Measurements from ENCODE around the gene SENP7. TPM values are rescaled to one million over a fixed set of nuclear protein-coding genes. Genes with fewer than 3 reads are reported as not detected.
A peak's percentile ranks its signal among the peaks of the same experiment; 100 is the strongest.

Gene SENP7
- total RNA-seq, 2 donors from 2014 or later = 39.0 to 48.3 TPM

- peaks cover 5% of the 10 kb centered on the region for H3K9me3 ChIP-seq (ENCODE audit: control insufficient read depth, low read length, poor library complexity, severe bottlenecking)
- ATAC-seq (no peak), DNase-seq (no peak)
- H3K36me3 Mint-ChIP-seq (ENCODE audit: low read depth) = no peaks in the 10 kb centered on the region
- peak overlapping the region; percentile 66 for H3K27ac Mint-ChIP-seq
- H3K27me3 Mint-ChIP-seq = no peaks in the 10 kb centered on the region
- peaks cover 39% of the 10 kb centered on the region for H3K4me1 Mint-ChIP-seq
- no peak overlapping the region for H3K4me3 Mint-ChIP-seq
These were observed 128.6 kb downstream of the SENP7 start for GRCh38 chr3:101384426-101384825.

DNA sequence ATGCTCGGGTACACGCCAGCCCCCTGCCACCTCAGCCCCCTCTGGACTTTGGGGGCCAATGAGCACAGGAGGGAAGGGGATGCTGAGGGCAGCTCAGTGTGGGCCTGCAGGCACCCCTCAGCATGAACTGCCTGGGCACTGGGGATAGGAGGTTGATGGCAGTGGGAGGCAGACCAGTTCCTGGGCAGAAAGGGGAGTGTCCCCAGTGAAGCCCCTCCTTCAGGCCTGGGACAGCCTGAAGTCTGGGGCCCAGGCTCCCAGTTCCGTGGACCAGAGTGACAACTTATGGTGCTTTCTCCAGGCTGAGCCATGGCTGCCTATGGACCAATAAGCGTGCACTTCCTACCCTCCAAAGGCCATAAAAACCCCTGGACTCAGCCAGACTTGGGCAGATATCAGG, 129.4 kb downstream of the SENP7 start:
- Mint-ChIP-seq H3K36me3 (ENCODE audit: low read depth) (no peaks in the 10 kb centered on the region), H3K4me3 (no peak overlapping the region), H3K4me1 (peaks cover 41% of the 10 kb centered on the region), H3K27ac (peak overlapping the region; percentile 66), H3K27me3 (no peaks in the 10 kb centered on the region)
- no peak for ATAC-seq
- DNase-seq = no peak
- no peaks in the 10 kb centered on the region for H3K9me3 ChIP-seq (ENCODE audit: control insufficient read depth, low read length, poor library complexity, severe bottlenecking)

DNA sequence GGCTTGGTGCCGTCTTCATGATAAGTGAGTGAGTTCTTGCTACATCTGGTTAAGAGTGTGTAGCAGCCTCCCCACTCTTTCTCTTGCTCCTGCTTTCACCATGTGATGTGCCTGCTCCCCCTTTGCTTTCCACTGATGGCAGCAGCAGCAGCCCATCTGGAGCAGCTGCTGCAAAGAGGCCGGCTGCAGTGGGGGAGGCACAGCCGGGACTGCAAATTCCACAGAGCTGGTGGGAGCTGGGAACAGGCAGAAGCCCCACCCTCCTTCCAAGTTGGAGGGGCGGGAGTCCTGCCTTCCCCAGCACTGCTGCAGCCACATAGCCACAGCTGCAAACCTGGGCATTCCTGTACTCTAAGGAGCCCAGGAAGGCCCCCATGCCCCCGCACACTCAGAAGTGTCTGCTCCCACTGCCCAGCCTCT, 129.8 kb downstream of the SENP7 start:
- Mint-ChIP-seq H3K27me3 (no peaks in the 10 kb centered on the region), H3K4me1 (peaks cover 44% of the 10 kb centered on the region), H3K4me3 (no peak overlapping the region), H3K27ac (no peak overlapping the region), H3K36me3 (ENCODE audit: low read depth) (peaks cover 4% of the 10 kb centered on the region)
- DNase-seq = no peak
- ATAC-seq = no peak
- H3K9me3 ChIP-seq (ENCODE audit: control insufficient read depth, low read length, poor library complexity, severe bottlenecking) = no peaks in the 10 kb centered on the region

DNA sequence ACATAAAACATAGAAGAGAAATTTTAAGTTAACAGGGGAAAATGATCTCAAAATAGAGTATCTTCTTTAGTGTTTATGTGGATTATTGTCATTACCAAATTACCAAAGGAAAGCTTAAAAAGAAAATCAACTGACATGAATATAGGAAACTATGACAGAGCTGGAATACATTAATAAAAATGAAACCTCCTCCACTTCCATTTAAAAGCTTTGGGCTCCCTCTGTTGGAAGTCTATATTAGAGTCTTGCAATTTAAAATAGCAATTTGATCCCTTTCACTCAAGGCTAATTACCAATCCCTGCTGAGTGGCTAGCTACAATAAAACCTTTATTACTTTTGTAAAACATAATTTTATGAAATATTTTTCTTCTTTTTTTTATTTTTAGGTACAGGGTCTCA, 131.2 kb downstream of the SENP7 start:
- Mint-ChIP-seq H3K4me1 (peaks cover 40% of the 10 kb centered on the region), H3K27me3 (no peaks in the 10 kb centered on the region), H3K27ac (peak overlapping the region; percentile 34), H3K4me3 (no peak overlapping the region), H3K36me3 (ENCODE audit: low read depth) (peaks cover 4% of the 10 kb centered on the region)
- DNase-seq (no peak), ATAC-seq (peak; percentile 70)
- no peaks in the 10 kb centered on the region for H3K9me3 ChIP-seq (ENCODE audit: control insufficient read depth, low read length, poor library complexity, severe bottlenecking)

DNA sequence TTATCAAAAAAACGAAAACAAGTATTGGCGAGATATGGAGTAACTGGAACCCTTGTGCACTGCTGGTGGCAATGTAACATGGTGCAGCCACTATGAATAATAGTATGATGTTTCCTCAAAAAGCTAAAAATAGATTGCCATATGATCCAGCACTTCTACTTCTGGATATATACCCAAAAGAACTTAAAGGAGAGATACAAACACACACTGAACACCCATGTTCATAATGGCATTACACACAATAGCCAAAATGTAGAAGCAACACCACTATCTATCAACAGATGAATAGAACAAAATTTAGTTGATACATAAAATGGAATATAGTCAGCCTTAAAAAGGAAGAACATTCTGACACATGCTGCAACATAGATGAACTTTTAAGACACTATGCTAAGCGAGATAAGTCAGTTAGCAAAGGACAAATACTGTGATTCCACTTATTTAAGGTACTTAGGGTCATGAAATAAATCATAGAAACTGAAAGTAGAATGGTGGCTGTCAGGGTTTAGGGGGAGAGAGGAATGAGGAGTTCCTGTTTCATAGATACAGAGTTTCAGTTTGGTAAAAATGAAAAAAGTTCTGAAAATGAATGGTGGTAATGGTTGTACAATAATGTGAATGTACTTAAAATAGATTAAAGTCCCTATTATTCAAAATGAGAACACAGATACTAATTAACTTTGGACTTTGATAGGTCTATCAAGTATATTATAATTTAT, 133.2 kb downstream of the SENP7 start:
- no peak for DNase-seq
- Mint-ChIP-seq H3K4me1 (peaks cover 36% of the 10 kb centered on the region), H3K36me3 (ENCODE audit: low read depth) (peaks cover 4% of the 10 kb centered on the region)

DNA sequence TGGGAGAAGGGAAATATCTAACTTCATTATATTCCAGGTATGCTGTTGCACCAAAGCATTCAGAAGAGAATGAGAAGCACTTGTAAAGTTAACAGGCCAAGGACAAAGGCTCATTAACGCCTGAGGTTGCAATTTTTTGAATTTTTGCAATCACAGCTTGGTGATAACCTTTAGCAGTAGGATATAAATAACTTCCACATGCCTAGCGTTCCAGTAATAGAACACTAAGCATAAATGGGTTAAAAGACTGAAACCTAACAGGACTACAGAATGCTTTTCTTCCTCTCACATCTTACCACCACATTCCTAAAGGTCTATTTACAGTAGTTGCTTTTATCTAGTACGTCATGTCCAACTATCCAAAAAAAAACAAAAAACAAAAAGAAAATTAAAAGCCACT, 135.2 kb downstream of the SENP7 start:
- DNase-seq = no peak
- Mint-ChIP-seq H3K4me1 (peaks cover 36% of the 10 kb centered on the region), H3K4me3 (no peak overlapping the region), H3K36me3 (ENCODE audit: low read depth) (peaks cover 4% of the 10 kb centered on the region), H3K27ac (peak overlapping the region; percentile 86), H3K27me3 (no peaks in the 10 kb centered on the region)
- no peak for ATAC-seq
- H3K9me3 ChIP-seq (ENCODE audit: control insufficient read depth, low read length, poor library complexity, severe bottlenecking) = no peaks in the 10 kb centered on the region

More for the DNA sequence above, 133.2 kb downstream of the SENP7 start:
- peak overlapping the region; percentile 86 for H3K27ac Mint-ChIP-seq
- H3K27me3 Mint-ChIP-seq = no peaks in the 10 kb centered on the region
- no peaks in the 10 kb centered on the region for H3K9me3 ChIP-seq (ENCODE audit: control insufficient read depth, low read length, poor library complexity, severe bottlenecking)
- ATAC-seq = peak; percentile 77
- H3K4me3 Mint-ChIP-seq = peak overlapping the region; percentile 80

DNA sequence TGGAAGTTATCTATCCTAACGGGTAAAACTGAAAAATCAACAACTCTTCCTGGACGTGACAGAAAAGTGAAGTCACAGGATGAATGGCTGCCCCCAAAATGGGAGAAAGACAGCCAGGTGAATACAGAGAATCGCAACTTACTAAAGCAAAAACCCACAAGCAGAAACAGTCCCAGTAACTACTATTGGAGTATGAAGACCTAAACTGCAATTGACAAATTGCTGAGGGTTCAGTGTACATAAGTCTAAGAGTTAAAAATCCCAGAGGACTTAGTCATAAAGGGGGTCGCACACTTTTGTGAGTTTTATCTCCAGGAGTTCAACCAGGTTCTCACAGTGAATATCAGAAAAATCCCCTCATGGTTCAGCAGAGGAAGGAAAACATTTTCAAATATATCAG, 135.8 kb downstream of the SENP7 start:
- peaks cover 36% of the 10 kb centered on the region for H3K4me1 Mint-ChIP-seq

DNA sequence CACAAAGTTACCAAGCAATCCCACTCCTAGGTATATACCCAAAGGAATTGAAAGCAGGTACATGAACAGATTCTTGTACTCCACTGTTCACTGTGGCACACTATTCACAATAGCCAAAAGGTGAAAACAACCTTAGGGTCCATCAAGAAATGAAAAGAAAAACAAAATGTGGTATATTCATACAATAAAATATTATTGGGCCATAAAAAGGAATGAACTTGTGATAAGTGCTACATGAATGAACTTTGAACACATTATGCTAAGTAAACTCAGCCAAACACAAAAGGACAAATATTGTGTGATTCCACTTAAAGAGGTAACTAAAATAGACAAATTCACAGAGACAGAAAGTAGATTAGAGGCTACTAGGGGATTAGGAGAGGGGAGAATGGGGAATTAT, 137.4 kb downstream of the SENP7 start:
- peak overlapping the region; percentile 6 for H3K27ac Mint-ChIP-seq
- H3K4me3 Mint-ChIP-seq = no peak overlapping the region
- H3K36me3 Mint-ChIP-seq (ENCODE audit: low read depth) = peaks cover 6% of the 10 kb centered on the region
- DNase-seq (no peak), ATAC-seq (no peak)
- no peaks in the 10 kb centered on the region for H3K9me3 ChIP-seq (ENCODE audit: control insufficient read depth, low read length, poor library complexity, severe bottlenecking)
- H3K27me3 Mint-ChIP-seq = no peaks in the 10 kb centered on the region
- peaks cover 35% of the 10 kb centered on the region for H3K4me1 Mint-ChIP-seq

More for the DNA sequence above, 135.8 kb downstream of the SENP7 start:
- no peaks in the 10 kb centered on the region for H3K27me3 Mint-ChIP-seq
- no peak overlapping the region for H3K4me3 Mint-ChIP-seq
- no peak for DNase-seq
- peak overlapping the region; percentile 86 for H3K27ac Mint-ChIP-seq
- no peaks in the 10 kb centered on the region for H3K9me3 ChIP-seq (ENCODE audit: control insufficient read depth, low read length, poor library complexity, severe bottlenecking)
- peaks cover 4% of the 10 kb centered on the region for H3K36me3 Mint-ChIP-seq (ENCODE audit: low read depth)
- ATAC-seq = no peak

DNA sequence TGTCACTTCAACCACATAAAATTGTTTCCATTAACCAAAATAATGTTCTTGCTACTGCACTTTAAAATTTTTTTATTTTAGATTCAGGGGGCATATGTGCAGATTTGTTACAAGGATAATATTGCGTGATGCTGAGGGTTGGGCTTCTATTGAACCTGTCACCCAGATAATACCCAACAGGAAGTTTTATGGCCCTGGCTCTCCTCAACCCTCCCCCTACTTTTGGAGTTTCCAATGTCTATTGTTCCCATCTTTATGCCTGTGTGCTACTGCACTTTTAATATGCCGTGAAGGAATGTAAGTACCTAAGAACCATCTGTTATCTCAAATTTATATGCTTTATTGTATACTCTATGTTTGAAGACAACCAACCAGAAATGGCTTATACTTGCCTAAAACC, 150.6 kb downstream of the SENP7 start:
- no peak for DNase-seq
- H3K27me3 Mint-ChIP-seq = no peaks in the 10 kb centered on the region
- peaks cover 2% of the 10 kb centered on the region for H3K36me3 Mint-ChIP-seq (ENCODE audit: low read depth)
- no peak overlapping the region for H3K27ac Mint-ChIP-seq
- no peak for ATAC-seq
- no peaks in the 10 kb centered on the region for H3K4me1 Mint-ChIP-seq
- no peak overlapping the region for H3K4me3 Mint-ChIP-seq
- H3K9me3 ChIP-seq (ENCODE audit: control insufficient read depth, low read length, poor library complexity, severe bottlenecking) = no peaks in the 10 kb centered on the region

DNA sequence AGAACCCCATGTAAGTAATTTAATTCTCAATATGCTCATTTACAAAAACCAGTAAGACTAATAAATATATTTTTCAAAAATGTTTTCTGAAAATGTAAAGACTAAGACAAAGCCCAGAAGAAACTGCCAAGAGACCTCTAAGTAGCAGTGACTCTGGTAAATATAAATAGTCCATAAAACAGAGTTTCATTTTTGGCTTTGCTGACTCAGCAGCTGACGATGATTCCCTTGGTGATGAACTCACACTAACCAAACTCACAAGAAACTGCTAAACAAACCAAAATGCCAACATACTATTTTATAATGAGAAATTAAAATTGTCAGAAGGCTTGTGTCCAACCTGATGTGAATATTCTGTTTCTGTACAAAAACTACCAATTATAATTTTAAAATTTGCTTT, 161.2 kb downstream of the SENP7 start:
- no peaks in the 10 kb centered on the region for H3K9me3 ChIP-seq (ENCODE audit: control insufficient read depth, low read length, poor library complexity, severe bottlenecking)
- no peak overlapping the region for H3K27ac Mint-ChIP-seq
- no peaks in the 10 kb centered on the region for H3K27me3 Mint-ChIP-seq
- H3K4me1 Mint-ChIP-seq = peaks cover 12% of the 10 kb centered on the region
- DNase-seq = no peak
- H3K36me3 Mint-ChIP-seq (ENCODE audit: low read depth) = peaks cover 8% of the 10 kb centered on the region
- H3K4me3 Mint-ChIP-seq = no peak overlapping the region
- ATAC-seq = no peak

DNA sequence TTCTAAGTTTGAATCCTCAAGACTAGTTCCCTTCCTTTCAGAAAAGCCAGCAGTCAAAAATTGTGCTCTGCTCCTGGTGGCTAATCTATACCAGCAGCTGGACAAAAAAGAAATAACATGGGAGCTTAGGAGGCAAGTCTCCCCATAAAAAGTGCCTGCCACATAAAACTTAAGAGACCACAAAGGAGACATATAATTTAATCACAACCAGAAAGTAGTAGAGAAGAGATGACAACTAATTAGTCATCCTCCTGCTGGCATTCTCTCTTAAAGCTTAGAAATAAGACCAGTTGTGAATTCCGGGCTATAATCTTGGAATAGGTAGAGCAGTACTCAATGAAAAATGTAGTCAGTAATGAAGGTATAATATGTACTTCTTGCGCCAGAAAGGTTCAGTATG, 172.4 kb downstream of the SENP7 start:
- H3K4me3 Mint-ChIP-seq = no peak overlapping the region
- no peaks in the 10 kb centered on the region for H3K27me3 Mint-ChIP-seq
- H3K9me3 ChIP-seq (ENCODE audit: control insufficient read depth, low read length, poor library complexity, severe bottlenecking) = no peaks in the 10 kb centered on the region
- DNase-seq = no peak
- peaks cover 8% of the 10 kb centered on the region for H3K36me3 Mint-ChIP-seq (ENCODE audit: low read depth)
- no peak for ATAC-seq
- H3K27ac Mint-ChIP-seq = peak overlapping the region; percentile 21
- peaks cover 2% of the 10 kb centered on the region for H3K4me1 Mint-ChIP-seq

DNA sequence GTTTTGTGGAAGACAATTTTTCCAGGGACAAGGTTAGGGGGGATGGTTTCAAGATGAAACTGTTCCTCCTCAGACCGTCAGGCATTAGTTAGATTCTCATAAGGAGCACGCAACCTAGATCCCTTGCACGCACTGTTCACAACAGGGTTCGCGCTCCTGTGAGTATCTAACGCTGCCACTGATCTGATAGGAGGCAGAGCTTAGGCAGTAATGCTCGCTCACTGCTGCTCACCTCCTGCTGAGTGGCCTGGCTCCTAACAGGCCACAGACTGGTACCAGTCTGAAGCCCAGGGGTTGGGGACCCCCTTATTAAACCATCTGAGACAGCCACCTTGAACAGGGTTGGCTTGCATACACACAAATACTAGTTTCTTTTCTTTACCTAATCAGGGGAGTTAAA, 179.1 kb downstream of the SENP7 start:
- H3K27ac Mint-ChIP-seq = peak overlapping the region; percentile 75
- DNase-seq = no peak
- ATAC-seq = no peak
- H3K4me3 Mint-ChIP-seq = no peak overlapping the region
- peaks cover 4% of the 10 kb centered on the region for H3K36me3 Mint-ChIP-seq (ENCODE audit: low read depth)
- H3K9me3 ChIP-seq (ENCODE audit: control insufficient read depth, low read length, poor library complexity, severe bottlenecking) = no peaks in the 10 kb centered on the region
- peaks cover 5% of the 10 kb centered on the region for H3K4me1 Mint-ChIP-seq
- no peaks in the 10 kb centered on the region for H3K27me3 Mint-ChIP-seq

DNA sequence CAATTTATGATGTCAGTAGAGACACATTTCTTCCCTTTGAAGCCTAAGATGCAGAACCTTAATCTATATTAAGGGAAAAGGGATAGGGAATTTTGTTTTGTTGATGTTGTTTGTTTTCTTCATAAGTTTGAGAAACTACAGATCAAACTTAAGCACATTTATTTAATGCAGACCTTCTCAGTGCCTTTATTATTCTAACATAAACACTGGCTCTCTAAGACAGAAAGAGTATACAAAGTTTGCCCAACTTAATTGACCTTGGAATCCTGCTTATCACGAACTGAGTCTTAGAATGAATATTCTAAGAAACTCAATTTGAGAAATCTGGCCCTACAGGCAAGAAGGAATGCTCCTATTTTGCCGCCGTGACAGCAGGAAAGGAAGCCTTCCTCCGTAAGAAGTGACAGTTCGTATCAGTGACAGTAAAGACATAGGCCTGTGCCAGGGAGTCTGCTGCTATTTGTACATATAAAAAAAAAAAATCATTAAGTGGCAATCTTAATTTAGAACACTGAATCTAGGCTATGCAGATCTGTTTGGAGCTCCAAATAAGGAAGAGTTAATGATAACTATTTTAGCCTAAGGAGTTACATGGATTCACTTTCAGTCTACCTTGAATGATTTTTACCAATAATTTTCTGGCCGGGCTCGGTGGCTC, 183.9 kb downstream of the SENP7 start:
- no peaks in the 10 kb centered on the region for H3K9me3 ChIP-seq (ENCODE audit: control insufficient read depth, low read length, poor library complexity, severe bottlenecking)
- Mint-ChIP-seq H3K4me3 (no peak overlapping the region), H3K36me3 (ENCODE audit: low read depth) (peaks cover 12% of the 10 kb centered on the region), H3K4me1 (peaks cover 8% of the 10 kb centered on the region), H3K27ac (no peak overlapping the region), H3K27me3 (no peaks in the 10 kb centered on the region)
- ATAC-seq (no peak), DNase-seq (no peak)
